Neural crest cell (in vitro differentiated cells): ENCODE measurements around the gene PLPPR1. TPM values are rescaled to one million over a fixed set of nuclear protein-coding genes. Genes with fewer than 3 reads are reported as not detected.

Experiments used
- DNase-seq: peaks from one replicate; pipeline ENCODE4 v3.0.0; 2021; ENCODE audit warnings: low read depth, mixed read lengths, low spot score
- H3K27ac Mint-ChIP-seq: one replicate; pipeline ENCODE4 v1.8.0; 2021; ENCODE audit warnings: mild to moderate bottlenecking, mixed read lengths; ENCODE audit not compliant: unreplicated experiment
- H3K27me3 Mint-ChIP-seq: 2 replicates; pipeline ENCODE4 v1.8.0; 2021; ENCODE audit warnings: low read depth, mild to moderate bottlenecking, mixed read lengths
- H3K36me3 Mint-ChIP-seq: 2 replicates; pipeline ENCODE4 v1.8.0; 2021; ENCODE audit warnings: low read depth, mild to moderate bottlenecking, mixed read lengths
- H3K4me1 Mint-ChIP-seq: 2 replicates; pipeline ENCODE4 v1.8.0; 2021; ENCODE audit warnings: mixed read lengths
- H3K4me3 Mint-ChIP-seq: one replicate; pipeline ENCODE4 v1.8.0; 2021; ENCODE audit warnings: mild to moderate bottlenecking, mixed read lengths
- H3K9me3 Mint-ChIP-seq: 2 replicates; pipeline ENCODE4 v1.8.0; 2021; ENCODE audit warnings: mixed read lengths
- total RNA-seq: library from RNA; stranded (reverse); gene quantifications from 2 replicates; pipeline ENCODE4 v1.2.1, GENCODE V29; 2021
- TF ChIP-seq, protein P1 (sequence below): fragments of 200-600 bp; sonication (generic); conservative IDR thresholded peaks from 2 replicates; pipeline ENCODE4 v1.5.0; 2021; ENCODE audit warnings: antibody characterized with exemption, mild to moderate bottlenecking

Gene PLPPR1
- total RNA-seq, 1 donor from 2014 or later = 4.7 TPM

DNA sequence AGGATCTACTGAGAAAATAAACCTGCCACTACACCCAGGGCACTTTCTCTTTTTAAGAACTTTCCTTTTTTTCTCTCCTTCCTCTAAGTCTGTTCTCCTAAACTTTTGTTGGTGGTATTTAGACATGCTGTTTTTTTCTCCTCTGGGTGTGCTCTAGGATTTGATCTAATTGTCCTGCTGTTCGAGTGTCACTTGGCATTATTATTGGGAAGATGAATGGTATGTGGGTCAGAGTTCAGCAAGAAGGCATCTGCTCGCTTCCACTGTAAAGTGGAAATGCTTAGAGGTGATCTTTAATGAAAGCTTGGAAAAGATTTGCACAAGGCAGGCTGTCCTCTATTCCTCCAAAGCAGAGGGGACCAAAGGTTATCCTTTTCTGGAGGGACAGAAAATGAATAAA, 1.3 kb upstream of the PLPPR1 start:
- no peak for DNase-seq
- TF ChIP-seq, protein P1, sequence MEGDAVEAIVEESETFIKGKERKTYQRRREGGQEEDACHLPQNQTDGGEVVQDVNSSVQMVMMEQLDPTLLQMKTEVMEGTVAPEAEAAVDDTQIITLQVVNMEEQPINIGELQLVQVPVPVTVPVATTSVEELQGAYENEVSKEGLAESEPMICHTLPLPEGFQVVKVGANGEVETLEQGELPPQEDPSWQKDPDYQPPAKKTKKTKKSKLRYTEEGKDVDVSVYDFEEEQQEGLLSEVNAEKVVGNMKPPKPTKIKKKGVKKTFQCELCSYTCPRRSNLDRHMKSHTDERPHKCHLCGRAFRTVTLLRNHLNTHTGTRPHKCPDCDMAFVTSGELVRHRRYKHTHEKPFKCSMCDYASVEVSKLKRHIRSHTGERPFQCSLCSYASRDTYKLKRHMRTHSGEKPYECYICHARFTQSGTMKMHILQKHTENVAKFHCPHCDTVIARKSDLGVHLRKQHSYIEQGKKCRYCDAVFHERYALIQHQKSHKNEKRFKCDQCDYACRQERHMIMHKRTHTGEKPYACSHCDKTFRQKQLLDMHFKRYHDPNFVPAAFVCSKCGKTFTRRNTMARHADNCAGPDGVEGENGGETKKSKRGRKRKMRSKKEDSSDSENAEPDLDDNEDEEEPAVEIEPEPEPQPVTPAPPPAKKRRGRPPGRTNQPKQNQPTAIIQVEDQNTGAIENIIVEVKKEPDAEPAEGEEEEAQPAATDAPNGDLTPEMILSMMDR = no peak
- peaks cover 35% of the 10 kb centered on the region for H3K4me1 Mint-ChIP-seq
- peaks cover 46% of the 10 kb centered on the region for H3K27me3 Mint-ChIP-seq
- peak overlapping the region; percentile 96 for H3K4me3 Mint-ChIP-seq
- no peaks in the 10 kb centered on the region for H3K36me3 Mint-ChIP-seq
- H3K9me3 Mint-ChIP-seq = no peaks in the 10 kb centered on the region
- H3K27ac Mint-ChIP-seq = peak overlapping the region; percentile 28

DNA sequence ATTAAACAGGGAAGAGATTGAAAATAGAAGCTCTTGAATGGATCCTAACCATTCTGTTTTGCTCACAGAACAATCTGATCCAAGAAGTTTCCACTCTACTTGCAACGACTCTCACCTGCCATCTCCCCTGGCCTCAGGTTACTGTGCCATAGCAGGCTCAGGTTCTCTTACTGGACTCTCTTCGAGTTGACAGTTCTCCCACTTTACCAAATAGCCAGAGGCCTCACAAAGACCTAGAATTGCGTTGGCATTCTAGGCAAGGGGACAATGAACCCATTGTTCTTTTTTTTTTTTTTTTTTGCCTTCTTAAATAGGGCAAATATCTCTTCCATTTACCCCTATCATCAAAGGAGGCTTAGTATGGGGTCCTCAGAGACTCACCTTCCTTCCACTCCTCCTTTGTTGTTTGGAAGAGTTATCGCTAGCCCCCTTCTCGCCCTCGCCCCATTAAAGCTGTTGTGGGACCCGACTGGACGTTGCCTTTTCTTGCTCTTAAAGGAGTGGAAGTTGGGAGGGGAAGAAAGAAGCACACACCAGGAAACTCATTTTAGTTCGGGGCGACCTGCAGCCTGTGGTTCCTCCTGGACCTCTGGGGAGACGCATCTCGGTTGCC, 688 bp upstream of the PLPPR1 start:
- H3K36me3 Mint-ChIP-seq = no peaks in the 10 kb centered on the region
- H3K4me3 Mint-ChIP-seq = peak overlapping the region; percentile 96
- peaks cover 35% of the 10 kb centered on the region for H3K4me1 Mint-ChIP-seq
- peak overlapping the region; percentile 72 for H3K27ac Mint-ChIP-seq
- TF ChIP-seq, protein P1 = no peak
- DNase-seq = no peak
- peaks cover 52% of the 10 kb centered on the region for H3K27me3 Mint-ChIP-seq
- no peaks in the 10 kb centered on the region for H3K9me3 Mint-ChIP-seq

- no peaks in the 10 kb centered on the region for H3K36me3 Mint-ChIP-seq
- TF ChIP-seq, protein P1 = no peak
- H3K4me1 Mint-ChIP-seq = peaks cover 35% of the 10 kb centered on the region
- peak overlapping the region; percentile 96 for H3K4me3 Mint-ChIP-seq
- no peak overlapping the region for H3K27ac Mint-ChIP-seq
- H3K27me3 Mint-ChIP-seq = peaks cover 64% of the 10 kb centered on the region
- no peak for DNase-seq
- no peaks in the 10 kb centered on the region for H3K9me3 Mint-ChIP-seq
These were observed 973 bp downstream of the PLPPR1 start for GRCh38 chr9:101029315-101030085.

DNA sequence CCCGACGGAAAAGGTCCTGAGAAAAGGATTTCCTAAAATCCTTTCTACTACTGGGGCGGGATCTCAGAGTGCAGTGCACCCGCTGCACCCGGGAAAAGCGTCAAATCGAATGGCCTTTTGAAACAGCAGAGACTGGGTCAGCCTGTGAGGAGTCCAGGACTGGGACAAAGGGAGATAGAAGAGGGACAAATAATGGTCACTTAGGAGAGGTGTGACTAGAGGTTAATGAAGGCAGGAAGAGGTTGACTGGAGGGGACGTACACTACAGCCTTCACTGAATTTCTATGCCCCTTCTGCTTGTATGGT, 1.5 kb downstream of the PLPPR1 start:
- Mint-ChIP-seq H3K4me1 (peaks cover 35% of the 10 kb centered on the region), H3K36me3 (no peaks in the 10 kb centered on the region), H3K4me3 (peak overlapping the region; percentile 96), H3K27me3 (peaks cover 65% of the 10 kb centered on the region), H3K27ac (no peak overlapping the region), H3K9me3 (no peaks in the 10 kb centered on the region)
- no peak for DNase-seq
- TF ChIP-seq, protein P1 = no peak

- H3K27me3 Mint-ChIP-seq = peaks cover 67% of the 10 kb centered on the region
- H3K4me3 Mint-ChIP-seq = no peak overlapping the region
- H3K36me3 Mint-ChIP-seq = no peaks in the 10 kb centered on the region
- peaks cover 18% of the 10 kb centered on the region for H3K4me1 Mint-ChIP-seq
- DNase-seq = no peak
- no peaks in the 10 kb centered on the region for H3K9me3 Mint-ChIP-seq
- TF ChIP-seq, protein P1 = no peak
- no peak overlapping the region for H3K27ac Mint-ChIP-seq
These were observed 3.9 kb downstream of the PLPPR1 start for GRCh38 chr9:101032426-101032825.
